ENCODE results near the gene CTBP1. TPM values are rescaled to one million over a fixed set of nuclear protein-coding genes. Genes with fewer than 3 reads are reported as not detected.

Gene CTBP1
- polyA plus RNA-seq, 1 donor from 2014 or later, result 325 TPM

DNA sequence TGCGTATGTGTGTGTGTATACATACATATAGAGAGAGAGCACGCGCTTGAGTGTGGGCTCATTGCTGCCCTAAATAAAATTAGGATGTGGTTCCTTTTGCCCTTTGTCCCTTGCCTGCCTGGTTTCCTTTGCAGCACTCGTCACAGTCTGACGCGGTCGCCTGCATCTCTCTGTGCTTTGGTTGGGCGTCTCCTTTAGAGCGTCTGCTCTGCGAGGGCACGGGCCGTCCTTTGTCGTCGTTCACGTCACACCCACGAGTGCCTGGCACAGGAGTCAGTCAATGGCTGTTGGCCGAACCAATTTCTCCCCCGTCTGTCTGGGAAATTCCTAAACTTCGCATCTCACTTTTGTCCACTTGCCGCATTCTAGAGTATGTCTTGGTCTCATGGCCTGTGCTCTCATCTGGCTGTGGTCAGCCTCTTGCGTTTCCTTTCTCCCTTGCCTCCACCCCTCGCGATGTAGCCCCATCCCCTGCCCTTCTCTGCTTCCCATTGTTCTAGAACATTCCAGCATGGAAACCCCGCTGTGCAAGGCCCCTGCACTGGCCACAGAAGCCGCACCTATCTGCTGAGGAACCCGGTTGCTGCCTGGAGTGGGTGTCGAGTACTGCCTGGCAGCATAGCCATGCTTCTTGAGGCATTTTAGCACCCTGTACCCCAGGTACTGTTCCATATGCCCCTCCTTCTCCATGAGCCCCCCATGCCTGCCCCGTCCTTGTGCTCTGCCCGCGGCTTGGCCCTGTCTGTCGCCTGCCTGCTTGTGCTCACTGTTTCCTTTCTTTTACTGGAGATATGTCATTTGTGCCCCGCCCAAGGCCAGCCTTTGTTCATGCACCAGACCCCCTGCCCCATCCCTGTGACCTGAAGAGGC is 48.8 kb upstream of the CTBP1 start:
- Histone ChIP-seq H3K4me3 (ENCODE audit: low read length) (no peak overlapping the region), H2AFZ (ENCODE audit: low read depth, low read length) (no peak overlapping the region), H3K36me3 (ENCODE audit: insufficient read depth, low read length) (no peaks in the 10 kb centered on the region), H3K79me2 (replicated peaks; ENCODE audit: insufficient read depth, low read length) (peaks cover 37% of the 10 kb centered on the region), H3K4me2 (ENCODE audit: low read length) (no peak overlapping the region), H3K9me3 (ENCODE audit: low read length) (no peaks in the 10 kb centered on the region), H3K27me3 (ENCODE audit: insufficient read depth, low read depth, low read length) (no peaks in the 10 kb centered on the region), H3K9ac (ENCODE audit: low read length) (no peak overlapping the region), H3F3A (ENCODE audit: insufficient read depth, low read length, poor library complexity, severe bottlenecking) (no peaks in the 10 kb centered on the region), H3K27ac (ENCODE audit: low read length) (no peak overlapping the region), H3K9me2 (ENCODE audit: insufficient read depth, low read length) (no peaks in the 10 kb centered on the region), H4K20me1 (ENCODE audit: insufficient read depth) (no peaks in the 10 kb centered on the region)
- TF ChIP-seq CTCF (IDR thresholded peaks at IDR 0.05; ENCODE audit: poor library complexity, severe bottlenecking) (no peak), POLR2AphosphoS5 (IDR thresholded peaks at IDR 0.05) (no peak), SMC3 (conservative IDR thresholded peaks at IDR 0.05; ENCODE audit: poor library complexity) (no peak), EP300 (conservative IDR thresholded peaks at IDR 0.05; ENCODE audit: poor library complexity, severe bottlenecking) (no peak), EZH2 (IDR thresholded peaks at IDR 0.05; ENCODE audit: borderline replicate concordance, insufficient read depth, low read length, poor library complexity, severe bottlenecking) (no peak), MXI1 (conservative IDR thresholded peaks at IDR 0.05; ENCODE audit: poor library complexity, severe bottlenecking) (no peak), RAD21 (conservative IDR thresholded peaks at IDR 0.05) (no peak), TAF1 (IDR thresholded peaks at IDR 0.05; ENCODE audit: low read depth) (no peak)
- TF ChIP-seq, protein P1, sequence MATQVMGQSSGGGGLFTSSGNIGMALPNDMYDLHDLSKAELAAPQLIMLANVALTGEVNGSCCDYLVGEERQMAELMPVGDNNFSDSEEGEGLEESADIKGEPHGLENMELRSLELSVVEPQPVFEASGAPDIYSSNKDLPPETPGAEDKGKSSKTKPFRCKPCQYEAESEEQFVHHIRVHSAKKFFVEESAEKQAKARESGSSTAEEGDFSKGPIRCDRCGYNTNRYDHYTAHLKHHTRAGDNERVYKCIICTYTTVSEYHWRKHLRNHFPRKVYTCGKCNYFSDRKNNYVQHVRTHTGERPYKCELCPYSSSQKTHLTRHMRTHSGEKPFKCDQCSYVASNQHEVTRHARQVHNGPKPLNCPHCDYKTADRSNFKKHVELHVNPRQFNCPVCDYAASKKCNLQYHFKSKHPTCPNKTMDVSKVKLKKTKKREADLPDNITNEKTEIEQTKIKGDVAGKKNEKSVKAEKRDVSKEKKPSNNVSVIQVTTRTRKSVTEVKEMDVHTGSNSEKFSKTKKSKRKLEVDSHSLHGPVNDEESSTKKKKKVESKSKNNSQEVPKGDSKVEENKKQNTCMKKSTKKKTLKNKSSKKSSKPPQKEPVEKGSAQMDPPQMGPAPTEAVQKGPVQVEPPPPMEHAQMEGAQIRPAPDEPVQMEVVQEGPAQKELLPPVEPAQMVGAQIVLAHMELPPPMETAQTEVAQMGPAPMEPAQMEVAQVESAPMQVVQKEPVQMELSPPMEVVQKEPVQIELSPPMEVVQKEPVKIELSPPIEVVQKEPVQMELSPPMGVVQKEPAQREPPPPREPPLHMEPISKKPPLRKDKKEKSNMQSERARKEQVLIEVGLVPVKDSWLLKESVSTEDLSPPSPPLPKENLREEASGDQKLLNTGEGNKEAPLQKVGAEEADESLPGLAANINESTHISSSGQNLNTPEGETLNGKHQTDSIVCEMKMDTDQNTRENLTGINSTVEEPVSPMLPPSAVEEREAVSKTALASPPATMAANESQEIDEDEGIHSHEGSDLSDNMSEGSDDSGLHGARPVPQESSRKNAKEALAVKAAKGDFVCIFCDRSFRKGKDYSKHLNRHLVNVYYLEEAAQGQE (IDR thresholded peaks at IDR 0.05; ENCODE audit: borderline replicate concordance), result no peak

GRCh38 chr4:1297023-1297395 is 48.1 kb upstream of the CTBP1 start:
- Histone ChIP-seq H3K9ac (ENCODE audit: low read length) (no peak overlapping the region), H3K9me3 (ENCODE audit: low read length) (no peaks in the 10 kb centered on the region), H2AFZ (ENCODE audit: low read depth, low read length) (no peak overlapping the region), H3F3A (ENCODE audit: insufficient read depth, low read length, poor library complexity, severe bottlenecking) (no peaks in the 10 kb centered on the region), H4K20me1 (ENCODE audit: insufficient read depth) (no peaks in the 10 kb centered on the region), H3K4me3 (ENCODE audit: low read length) (no peak overlapping the region), H3K36me3 (ENCODE audit: insufficient read depth, low read length) (no peaks in the 10 kb centered on the region), H3K27me3 (ENCODE audit: insufficient read depth, low read depth, low read length) (no peaks in the 10 kb centered on the region), H3K4me2 (ENCODE audit: low read length) (no peak overlapping the region), H3K9me2 (ENCODE audit: insufficient read depth, low read length) (no peaks in the 10 kb centered on the region), H3K79me2 (replicated peaks; ENCODE audit: insufficient read depth, low read length) (peaks cover 43% of the 10 kb centered on the region), H3K27ac (ENCODE audit: low read length) (no peak overlapping the region)
- no peak for TF ChIP-seq EZH2 (IDR thresholded peaks at IDR 0.05; ENCODE audit: borderline replicate concordance, insufficient read depth, low read length, poor library complexity, severe bottlenecking)
- TF ChIP-seq TAF1 (IDR thresholded peaks at IDR 0.05; ENCODE audit: low read depth), result no peak
- TF ChIP-seq CTCF (IDR thresholded peaks at IDR 0.05; ENCODE audit: poor library complexity, severe bottlenecking), result no peak
- TF ChIP-seq MXI1 (conservative IDR thresholded peaks at IDR 0.05; ENCODE audit: poor library complexity, severe bottlenecking), result no peak
- TF ChIP-seq SMC3 (conservative IDR thresholded peaks at IDR 0.05; ENCODE audit: poor library complexity), result no peak
- TF ChIP-seq, protein P1 (IDR thresholded peaks at IDR 0.05; ENCODE audit: borderline replicate concordance), result no peak
- no peak for TF ChIP-seq RAD21 (conservative IDR thresholded peaks at IDR 0.05)
- TF ChIP-seq EP300 (conservative IDR thresholded peaks at IDR 0.05; ENCODE audit: poor library complexity, severe bottlenecking), result no peak
- TF ChIP-seq POLR2AphosphoS5 (IDR thresholded peaks at IDR 0.05), result no peak
